Ovary (tissue), 3 donors: Measurements from ENCODE around the gene P2RY13.

Experiments used
- CTCF ChIP-seq, 3 donors: fragments of 450-650 bp in 2 of 3; fragments of 200-600 bp in 1 of 3; IDR thresholded peaks; one replicate each; pipeline versions ENCODE4 v1.5.1 to v1.8.0; 2016 to 2022; ENCODE audit warnings: antibody characterized with exemption in 3 of 3, mild to moderate bottlenecking in 1 of 3
- POLR2A ChIP-seq: fragments of 450-650 bp; IDR thresholded peaks from one replicate; pipeline ENCODE4 v1.6.1; 2017; ENCODE audit warnings: antibody characterized with exemption, mild to moderate bottlenecking, moderate library complexity
- donor health status: DM: no; HTN: no; CAD: no.

- TF ChIP-seq CTCF (IDR thresholded peaks at IDR 0.05) (no peak), POLR2A (no peak)
These were observed 14.2 kb downstream of the P2RY13 start for GRCh38 chr3:151315136-151315535.
